ENCODE results near the gene ANKRD11.

The ANKRD11 gene

DNA sequence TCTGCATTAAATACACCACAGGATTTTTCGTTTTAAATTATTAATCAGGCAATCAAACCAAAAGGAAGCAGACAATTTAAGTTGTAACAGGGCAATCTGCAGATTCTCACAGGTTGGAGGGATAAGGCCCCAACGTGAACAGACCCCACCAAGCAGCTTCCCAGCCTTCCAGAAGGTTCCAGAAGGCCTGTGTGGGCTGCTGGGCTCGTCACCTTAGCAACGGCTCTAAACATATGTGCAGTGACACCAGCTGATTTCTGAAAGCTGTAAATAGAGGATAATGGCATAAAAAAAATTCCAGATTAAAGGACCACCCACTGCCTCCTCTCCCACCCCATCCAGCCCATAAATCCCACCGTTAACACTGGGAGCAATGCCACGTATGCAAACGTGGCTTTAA is 149.1 kb downstream of the ANKRD11 start:
- H3K4me3 ChIP-seq (ENCODE audit: low read depth, low read length): no peak overlapping the region
- TF ChIP-seq CTCF (IDR thresholded peaks at IDR 0.05; ENCODE audit: low read depth, low read length, missing control alignments): no peak
- no peak for DNase-seq (ENCODE audit: low read depth)

- no peak overlapping the region for H3K4me3 ChIP-seq (ENCODE audit: low read depth, low read length)
- TF ChIP-seq CTCF (IDR thresholded peaks at IDR 0.05; ENCODE audit: low read depth, low read length, missing control alignments): no peak
- DNase-seq (ENCODE audit: low read depth): no peak
These were observed 151.5 kb downstream of the ANKRD11 start for GRCh38 chr16:89338863-89339262.

DNA sequence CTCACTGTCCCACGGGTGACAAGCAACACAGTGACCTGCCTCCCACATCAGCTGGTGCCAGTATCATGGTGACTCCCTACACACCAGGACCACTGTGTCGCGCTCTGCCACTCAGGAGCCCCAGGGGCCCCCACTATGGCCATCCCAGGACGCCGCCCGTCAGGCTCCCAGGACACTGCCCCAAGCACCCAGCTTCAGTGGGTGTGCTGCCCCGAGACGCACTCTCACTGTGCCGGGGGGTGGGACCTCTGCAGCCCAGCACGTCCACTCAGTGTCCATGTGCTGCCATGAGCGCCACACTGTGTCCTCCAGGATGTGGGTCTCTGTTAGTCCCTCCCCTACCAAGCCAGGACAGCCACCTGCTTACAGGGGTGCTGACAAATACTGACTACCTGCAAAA is 152.4 kb downstream of the ANKRD11 start:
- H3K4me3 ChIP-seq (ENCODE audit: low read depth, low read length): no peak overlapping the region
- no peak for TF ChIP-seq CTCF (IDR thresholded peaks at IDR 0.05; ENCODE audit: low read depth, low read length, missing control alignments)
- DNase-seq (ENCODE audit: low read depth): no peak

- no peak for TF ChIP-seq CTCF (IDR thresholded peaks at IDR 0.05; ENCODE audit: low read depth, low read length, missing control alignments)
- no peak for DNase-seq (ENCODE audit: low read depth)
- H3K4me3 ChIP-seq (ENCODE audit: low read depth, low read length): no peak overlapping the region
These were observed 154.4 kb downstream of the ANKRD11 start for GRCh38 chr16:89335803-89336485.

GRCh38 chr16:89334988-89335802 is 155.2 kb downstream of the ANKRD11 start:
- TF ChIP-seq CTCF (IDR thresholded peaks at IDR 0.05; ENCODE audit: low read depth, low read length, missing control alignments): no peak
- no peak for DNase-seq (ENCODE audit: low read depth)
- H3K4me3 ChIP-seq (ENCODE audit: low read depth, low read length): no peak overlapping the region

GRCh38 chr16:89334461-89334860 is 155.9 kb downstream of the ANKRD11 start:
- DNase-seq (ENCODE audit: low read depth): no peak
- no peak overlapping the region for H3K4me3 ChIP-seq (ENCODE audit: low read depth, low read length)
- TF ChIP-seq CTCF (IDR thresholded peaks at IDR 0.05; ENCODE audit: low read depth, low read length, missing control alignments): no peak

Measured in GM12864 (cell line).